Body of pancreas (tissue), 4 donors: ENCODE results near the gene POLA1.

Source experiments
- CTCF ChIP-seq, 7 experiments: fragments of 450-650 bp in 4 of 7; fragments of 200-600 bp in 3 of 7; sonication (generic) in 3 of 7; IDR thresholded peaks; one replicate each; pipeline ENCODE4 v1.5.1; 2016 to 2019; ENCODE audit warnings: antibody characterized with exemption in 7 of 7
- POLR2A ChIP-seq, 3 donors: fragments of 450-650 bp; IDR thresholded peaks; one replicate each; pipeline ENCODE4 v1.6.1; 2016; ENCODE audit warnings: antibody characterized with exemption in 3 of 3, mild to moderate bottlenecking in 2 of 3

GRCh38 chrX:24682739-24683432 is 10.8 kb upstream of the POLA1 start:
- TF ChIP-seq POLR2A (IDR thresholded peaks at IDR 0.05) (no peak), CTCF (IDR thresholded peaks at IDR 0.05) (no peak)
